Tibial nerve (tissue), 3 donors: ENCODE results near the gene ADH5.

Experiments
- POLR2A ChIP-seq, 2 donors: fragments of 450-650 bp; IDR thresholded peaks; one replicate each; pipeline ENCODE4 v1.6.1; 2017; ENCODE audit warnings: antibody characterized with exemption in 2 of 2, mild to moderate bottlenecking in 2 of 2, moderate library complexity in 2 of 2
- TF ChIP-seq, protein P1 (sequence below), 5 experiments: fragments of 200-600 bp in 3 of 5; fragments of 450-650 bp in 2 of 5; sonication (generic) in 3 of 5; IDR thresholded peaks; one replicate each; pipeline ENCODE4 v1.5.1; 2016 to 2019; ENCODE audit warnings: antibody characterized with exemption in 5 of 5, mild to moderate bottlenecking in 3 of 5, moderate library complexity in 2 of 5

DNA sequence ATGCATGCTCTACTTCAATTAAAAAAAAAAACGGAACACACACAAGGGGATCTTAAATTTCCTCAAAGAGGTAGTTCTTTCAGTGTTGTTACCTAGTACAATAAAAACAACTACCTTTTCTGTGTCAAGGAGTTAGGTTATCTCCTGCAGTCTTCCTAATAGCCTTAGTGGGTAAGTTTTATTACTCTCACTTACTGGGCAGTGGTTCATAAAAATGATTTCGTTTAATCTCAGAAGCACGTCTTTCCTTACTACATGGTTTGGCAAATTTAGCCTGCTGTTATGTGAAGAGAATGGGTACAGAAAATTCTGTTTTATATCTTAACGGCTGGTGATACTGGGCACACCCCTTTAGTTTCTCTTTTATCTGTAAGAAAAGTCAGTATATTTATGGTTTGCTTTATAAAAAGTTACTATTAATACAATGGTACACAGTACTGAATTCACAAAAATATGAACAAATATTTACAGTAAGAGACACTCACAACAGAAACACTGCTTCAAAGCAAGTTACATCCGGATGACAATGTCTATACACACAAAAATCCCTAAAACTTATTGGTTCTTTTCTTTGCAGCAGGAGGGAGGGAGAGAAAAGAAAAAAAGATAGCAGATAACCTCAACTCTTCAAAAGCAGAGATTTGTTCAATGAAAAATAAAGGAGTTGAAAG, 8.8 kb downstream of the ADH5 start:
- TF ChIP-seq POLR2A (IDR thresholded peaks at IDR 0.05): no peak
- TF ChIP-seq, protein P1, sequence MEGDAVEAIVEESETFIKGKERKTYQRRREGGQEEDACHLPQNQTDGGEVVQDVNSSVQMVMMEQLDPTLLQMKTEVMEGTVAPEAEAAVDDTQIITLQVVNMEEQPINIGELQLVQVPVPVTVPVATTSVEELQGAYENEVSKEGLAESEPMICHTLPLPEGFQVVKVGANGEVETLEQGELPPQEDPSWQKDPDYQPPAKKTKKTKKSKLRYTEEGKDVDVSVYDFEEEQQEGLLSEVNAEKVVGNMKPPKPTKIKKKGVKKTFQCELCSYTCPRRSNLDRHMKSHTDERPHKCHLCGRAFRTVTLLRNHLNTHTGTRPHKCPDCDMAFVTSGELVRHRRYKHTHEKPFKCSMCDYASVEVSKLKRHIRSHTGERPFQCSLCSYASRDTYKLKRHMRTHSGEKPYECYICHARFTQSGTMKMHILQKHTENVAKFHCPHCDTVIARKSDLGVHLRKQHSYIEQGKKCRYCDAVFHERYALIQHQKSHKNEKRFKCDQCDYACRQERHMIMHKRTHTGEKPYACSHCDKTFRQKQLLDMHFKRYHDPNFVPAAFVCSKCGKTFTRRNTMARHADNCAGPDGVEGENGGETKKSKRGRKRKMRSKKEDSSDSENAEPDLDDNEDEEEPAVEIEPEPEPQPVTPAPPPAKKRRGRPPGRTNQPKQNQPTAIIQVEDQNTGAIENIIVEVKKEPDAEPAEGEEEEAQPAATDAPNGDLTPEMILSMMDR (IDR thresholded peaks at IDR 0.05): no peak
